Astrocyte (in vitro differentiated cells and primary cell): ENCODE data around the gene FANCI. TPM values are rescaled to one million over a fixed set of nuclear protein-coding genes. Genes with fewer than 3 reads are reported as not detected.

Experiments used
- DNase-seq: peaks from one replicate; pipeline ENCODE4 v3.0.0-alpha.2; 2010; ENCODE audit warnings: low read depth
- FAIRE-seq: peaks from 2 replicates; lab custom pipeline; 2011; peaks lifted over from hg19 to GRCh38; lab: Jason Lieb, UNC
- H2AFZ ChIP-seq: 2 replicates; pipeline ENCODE4 v1.6.0; 2012; ENCODE audit warnings: low read depth, low read length, inconsistent platforms
- H3K27ac ChIP-seq: 2 replicates; pipeline ENCODE4 v1.5.1; 2011; ENCODE audit warnings: low read depth, low read length, inconsistent platforms
- H3K27me3 ChIP-seq: 2 replicates; pipeline ENCODE4 v1.6.0; 2011; ENCODE audit warnings: low read length, inconsistent platforms; ENCODE audit not compliant: insufficient read depth
- H3K36me3 ChIP-seq: 2 replicates; pipeline ENCODE4 v1.5.1; 2011; ENCODE audit warnings: low read length, inconsistent platforms; ENCODE audit not compliant: insufficient read depth
- H3K4me1 ChIP-seq: 2 replicates; pipeline ENCODE4 v1.5.1; 2011; ENCODE audit warnings: low read length, inconsistent platforms; ENCODE audit not compliant: insufficient read depth
- H3K4me2 ChIP-seq: 2 replicates; pipeline ENCODE4 v1.6.0; 2012; ENCODE audit warnings: low read length, inconsistent platforms
- H3K4me3 ChIP-seq: 2 replicates; pipeline ENCODE4 v1.5.1; 2011; ENCODE audit warnings: low read depth, mild to moderate bottlenecking, low read length, inconsistent platforms; ENCODE audit not compliant: insufficient read depth
- H3K79me2 ChIP-seq: 2 replicates; pipeline ENCODE4 v1.6.0; 2012; ENCODE audit warnings: mild to moderate bottlenecking, low read length, inconsistent platforms; ENCODE audit not compliant: insufficient read depth
- H3K9ac ChIP-seq: 2 replicates; pipeline ENCODE4 v1.6.0; 2012; ENCODE audit warnings: mild to moderate bottlenecking, low read length, inconsistent platforms
- H3K9me3 ChIP-seq: 2 replicates; pipeline ENCODE4 v1.5.1; 2012; ENCODE audit warnings: low read depth, mild to moderate bottlenecking, low read length, inconsistent platforms; ENCODE audit not compliant: insufficient read depth
- H4K20me1 ChIP-seq: 2 replicates; pipeline ENCODE4 v1.6.0; 2012; ENCODE audit warnings: low read length, inconsistent platforms; ENCODE audit not compliant: insufficient read depth
- H3K27ac Mint-ChIP-seq: one replicate; pipeline ENCODE4 v1.8.0; 2021; ENCODE audit warnings: mild to moderate bottlenecking, mixed read lengths; ENCODE audit not compliant: unreplicated experiment
- H3K27me3 Mint-ChIP-seq: one replicate; pipeline ENCODE4 v1.8.0; 2021; ENCODE audit warnings: low read depth, mixed read lengths; ENCODE audit not compliant: unreplicated experiment
- H3K36me3 Mint-ChIP-seq: one replicate; pipeline ENCODE4 v1.8.0; 2021; ENCODE audit warnings: low read depth, mixed read lengths; ENCODE audit not compliant: unreplicated experiment
- H3K4me1 Mint-ChIP-seq: one replicate; pipeline ENCODE4 v1.8.0; 2021; ENCODE audit warnings: low read depth, mixed read lengths; ENCODE audit not compliant: unreplicated experiment
- H3K4me3 Mint-ChIP-seq: one replicate; pipeline ENCODE4 v1.8.0; 2021; ENCODE audit warnings: mild to moderate bottlenecking, moderate library complexity, mixed read lengths; ENCODE audit not compliant: unreplicated experiment
- H3K9me3 Mint-ChIP-seq: one replicate; pipeline ENCODE4 v1.8.0; 2021; ENCODE audit warnings: mild to moderate bottlenecking, mixed read lengths; ENCODE audit not compliant: unreplicated experiment
- EZH2 ChIP-seq: IDR thresholded peaks from 2 replicates; pipeline ENCODE4 v1.6.1; 2012; ENCODE audit warnings: mild to moderate bottlenecking, low read length, inconsistent platforms; ENCODE audit not compliant: insufficient read depth
- total RNA-seq: library from RNA; stranded (reverse); gene quantifications from 2 replicates; pipeline ENCODE4 v1.2.1, GENCODE V29; 2021
- TF ChIP-seq, protein P1 (sequence below): IDR thresholded peaks from 2 replicates; pipeline ENCODE4 v1.5.1; 2011; ENCODE audit warnings: low read depth, mild to moderate bottlenecking, inconsistent platforms, low read length, moderate library complexity; ENCODE audit not compliant: insufficient read depth

FANCI gene
- total RNA-seq, 1 donor from 2014 or later, result 10.6 TPM

DNA sequence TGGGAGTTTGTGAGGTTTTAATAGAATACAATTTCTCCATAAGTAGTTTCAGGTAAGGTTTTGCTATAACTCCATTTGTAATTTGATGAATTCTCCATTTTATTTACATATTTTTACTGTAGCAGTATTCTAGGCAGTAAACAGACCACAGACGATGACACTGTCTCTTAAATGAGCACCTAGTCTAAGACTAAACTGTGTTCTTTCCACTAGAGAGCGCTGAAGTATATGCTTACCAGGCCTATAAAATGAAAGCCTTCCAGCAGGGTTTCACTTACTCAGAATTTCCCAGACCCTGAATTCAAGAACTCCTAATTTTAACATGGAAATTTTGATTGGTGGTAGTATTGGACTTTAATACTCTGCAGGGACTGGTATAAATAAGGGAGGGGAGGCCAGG is 49.2 kb downstream of the FANCI start:
- Histone ChIP-seq H3K4me1 (no peaks in the 10 kb centered on the region), H3K9me3 (no peaks in the 10 kb centered on the region), H3K27me3 (no peaks in the 10 kb centered on the region), H3K4me3 (no peak overlapping the region), H3K27ac (no peak overlapping the region), H3K79me2 (no peaks in the 10 kb centered on the region), H4K20me1 (no peaks in the 10 kb centered on the region), H2AFZ (no peak overlapping the region), H3K4me2 (no peak overlapping the region), H3K36me3 (peaks cover 9% of the 10 kb centered on the region), H3K9ac (no peak overlapping the region)
- Mint-ChIP-seq H3K9me3 (no peaks in the 10 kb centered on the region), H3K4me3 (no peak overlapping the region), H3K4me1 (no peaks in the 10 kb centered on the region), H3K27me3 (no peaks in the 10 kb centered on the region), H3K27ac (no peak overlapping the region), H3K36me3 (peaks cover 3% of the 10 kb centered on the region)
- FAIRE-seq, result no peak
- DNase-seq, result no peak
- TF ChIP-seq, protein P1, sequence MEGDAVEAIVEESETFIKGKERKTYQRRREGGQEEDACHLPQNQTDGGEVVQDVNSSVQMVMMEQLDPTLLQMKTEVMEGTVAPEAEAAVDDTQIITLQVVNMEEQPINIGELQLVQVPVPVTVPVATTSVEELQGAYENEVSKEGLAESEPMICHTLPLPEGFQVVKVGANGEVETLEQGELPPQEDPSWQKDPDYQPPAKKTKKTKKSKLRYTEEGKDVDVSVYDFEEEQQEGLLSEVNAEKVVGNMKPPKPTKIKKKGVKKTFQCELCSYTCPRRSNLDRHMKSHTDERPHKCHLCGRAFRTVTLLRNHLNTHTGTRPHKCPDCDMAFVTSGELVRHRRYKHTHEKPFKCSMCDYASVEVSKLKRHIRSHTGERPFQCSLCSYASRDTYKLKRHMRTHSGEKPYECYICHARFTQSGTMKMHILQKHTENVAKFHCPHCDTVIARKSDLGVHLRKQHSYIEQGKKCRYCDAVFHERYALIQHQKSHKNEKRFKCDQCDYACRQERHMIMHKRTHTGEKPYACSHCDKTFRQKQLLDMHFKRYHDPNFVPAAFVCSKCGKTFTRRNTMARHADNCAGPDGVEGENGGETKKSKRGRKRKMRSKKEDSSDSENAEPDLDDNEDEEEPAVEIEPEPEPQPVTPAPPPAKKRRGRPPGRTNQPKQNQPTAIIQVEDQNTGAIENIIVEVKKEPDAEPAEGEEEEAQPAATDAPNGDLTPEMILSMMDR, result no peak
- no peak for TF ChIP-seq EZH2

DNA sequence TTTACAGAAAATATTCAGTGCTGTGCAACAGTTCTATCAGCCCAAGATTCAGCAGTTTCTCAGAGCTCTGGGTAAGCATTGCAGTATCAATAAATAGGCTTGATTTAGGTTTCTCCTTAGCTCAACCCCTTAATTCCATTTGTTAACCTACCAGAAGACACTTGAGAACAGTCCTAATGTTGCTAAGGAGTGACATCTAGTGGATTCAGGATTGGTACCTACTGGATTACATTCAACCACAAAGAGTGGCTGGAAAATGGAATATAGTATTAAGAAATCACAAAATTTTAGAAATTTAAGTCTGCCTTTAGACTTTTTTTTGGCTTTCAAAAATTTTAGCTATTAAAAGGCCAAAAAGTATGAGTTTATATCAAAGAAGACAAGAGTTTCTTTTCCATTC is 56.1 kb downstream of the FANCI start:
- Mint-ChIP-seq H3K36me3 (peaks cover 5% of the 10 kb centered on the region), H3K4me1 (no peaks in the 10 kb centered on the region), H3K4me3 (no peak overlapping the region), H3K27me3 (no peaks in the 10 kb centered on the region), H3K27ac (no peak overlapping the region), H3K9me3 (no peaks in the 10 kb centered on the region)
- peaks cover 13% of the 10 kb centered on the region for H3K36me3 ChIP-seq
- FAIRE-seq (no peak), DNase-seq (peak; percentile 23)
- no peak for TF ChIP-seq EZH2
- TF ChIP-seq, protein P1, result peak; percentile 32
- no peaks in the 10 kb centered on the region for H3K79me2 ChIP-seq
- no peak overlapping the region for H3K9ac ChIP-seq
- no peak overlapping the region for H2AFZ ChIP-seq
- H3K9me3 ChIP-seq, result no peaks in the 10 kb centered on the region
- H3K27me3 ChIP-seq, result no peaks in the 10 kb centered on the region
- H3K4me3 ChIP-seq, result no peak overlapping the region
- no peak overlapping the region for H3K4me2 ChIP-seq
- no peaks in the 10 kb centered on the region for H3K4me1 ChIP-seq
- H3K27ac ChIP-seq, result no peak overlapping the region
- H4K20me1 ChIP-seq, result no peaks in the 10 kb centered on the region

DNA sequence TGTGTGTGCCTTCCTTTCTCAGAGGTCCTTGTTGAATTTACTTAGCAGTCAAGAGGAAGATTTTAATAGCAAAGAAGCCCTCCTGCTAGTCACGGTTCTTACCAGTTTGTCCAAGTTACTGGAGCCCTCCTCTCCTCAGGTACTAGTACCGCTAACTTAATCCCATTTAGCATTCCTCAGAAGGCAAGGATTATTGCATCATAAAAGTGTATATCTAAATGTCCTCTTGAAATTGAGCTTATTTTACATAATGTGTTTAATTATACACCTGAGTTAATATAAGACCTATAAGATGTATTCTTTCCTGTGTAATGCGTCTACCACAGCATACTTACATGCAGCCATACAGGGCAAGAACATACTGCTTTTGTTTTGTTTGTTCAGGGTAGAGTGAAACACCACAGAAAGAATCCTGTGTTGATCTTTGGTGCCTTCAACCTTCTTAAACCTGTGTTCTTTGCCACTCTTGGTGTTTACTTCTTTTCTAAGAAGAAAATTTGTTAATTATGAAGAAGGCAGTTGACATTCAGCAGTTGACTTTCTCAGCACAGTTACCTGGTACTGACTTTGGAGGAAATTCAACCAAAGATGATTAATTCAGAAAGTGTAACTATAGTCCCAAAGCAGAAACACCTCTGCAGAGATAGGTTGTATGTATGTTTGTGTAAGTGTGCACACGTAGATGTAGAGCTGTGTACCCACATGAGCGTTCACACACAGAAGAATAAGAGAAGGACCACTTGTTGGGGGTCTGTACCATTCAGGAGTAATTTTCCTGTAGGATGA is 57.7 kb downstream of the FANCI start:
- Mint-ChIP-seq H3K4me3 (no peak overlapping the region), H3K36me3 (peaks cover 5% of the 10 kb centered on the region), H3K27me3 (no peaks in the 10 kb centered on the region), H3K4me1 (no peaks in the 10 kb centered on the region), H3K27ac (no peak overlapping the region), H3K9me3 (no peaks in the 10 kb centered on the region)
- Histone ChIP-seq H3K9ac (no peak overlapping the region), H3K79me2 (no peaks in the 10 kb centered on the region), H4K20me1 (no peaks in the 10 kb centered on the region), H3K4me2 (no peak overlapping the region), H2AFZ (no peak overlapping the region), H3K4me3 (no peak overlapping the region), H3K4me1 (no peaks in the 10 kb centered on the region), H3K9me3 (no peaks in the 10 kb centered on the region), H3K27ac (no peak overlapping the region), H3K27me3 (no peaks in the 10 kb centered on the region), H3K36me3 (peaks cover 13% of the 10 kb centered on the region)
- no peak for FAIRE-seq
- DNase-seq, result no peak
- TF ChIP-seq, protein P1, result no peak
- no peak for TF ChIP-seq EZH2
